HEK293 (cell line): ENCODE results near the gene EIF4EBP2.

Source experiments
- KLF8 ChIP-seq: fragments of 450-650 bp; formaldehyde crosslinking; IDR thresholded peaks from 2 replicates; pipeline ENCODE4 v1.5.1; 2016; ENCODE audit warnings: missing biosample characterization, missing genetic modification characterization
- PRDM1 ChIP-seq: fragments of 450-650 bp; formaldehyde crosslinking; IDR thresholded peaks from 2 replicates; pipeline ENCODE4; 2016; ENCODE audit warnings: missing biosample characterization, missing genetic modification characterization
- SCRT1 ChIP-seq: fragments of 450-650 bp; formaldehyde crosslinking; IDR thresholded peaks from 2 replicates; pipeline ENCODE4 v1.5.1; 2016; ENCODE audit warnings: missing biosample characterization, missing genetic modification characterization, borderline replicate concordance
- SP2 ChIP-seq: fragments of 450-650 bp; formaldehyde crosslinking; IDR thresholded peaks from 2 replicates; pipeline ENCODE4 v1.5.1; 2016; ENCODE audit warnings: missing biosample characterization, missing genetic modification characterization
- ZBTB49 ChIP-seq: fragments of 450-650 bp; formaldehyde crosslinking; IDR thresholded peaks from 2 replicates; pipeline ENCODE4 v1.5.1; 2016; ENCODE audit warnings: missing biosample characterization, missing genetic modification characterization, low read depth
- ZNF18 ChIP-seq: fragments of 450-650 bp; formaldehyde crosslinking; IDR thresholded peaks from 2 replicates; pipeline ENCODE4 v1.5.1; 2016; ENCODE audit warnings: missing biosample characterization, missing genetic modification characterization
- ZNF184 ChIP-seq: fragments of 450-650 bp; IDR thresholded peaks from 2 replicates; pipeline ENCODE4 v1.5.1; 2018; ENCODE audit warnings: missing biosample characterization, mild to moderate bottlenecking, missing genetic modification characterization
- ZNF202 ChIP-seq: fragments of 450-650 bp; formaldehyde crosslinking; IDR thresholded peaks from 2 replicates; pipeline ENCODE4 v1.5.1; 2016; ENCODE audit warnings: missing biosample characterization, missing genetic modification characterization, borderline replicate concordance
- ZNF341 ChIP-seq: fragments of 450-650 bp; formaldehyde crosslinking; IDR thresholded peaks from 2 replicates; pipeline ENCODE4; 2016; ENCODE audit warnings: low read depth, missing biosample characterization, missing genetic modification characterization
- ZNF354C ChIP-seq: fragments of 450-650 bp; formaldehyde crosslinking; IDR thresholded peaks from 2 replicates; pipeline ENCODE4 v1.5.1; 2016; ENCODE audit warnings: missing biosample characterization, missing genetic modification characterization, low read depth, borderline replicate concordance
- ZNF37A ChIP-seq: fragments of 450-650 bp; IDR thresholded peaks from 2 replicates; pipeline ENCODE4 v1.5.1; 2018; ENCODE audit warnings: missing biosample characterization, missing genetic modification characterization
- ZNF433 ChIP-seq: fragments of 450-650 bp; formaldehyde crosslinking; IDR thresholded peaks from 2 replicates; pipeline ENCODE4 v1.5.1; 2016; ENCODE audit warnings: missing biosample characterization, missing genetic modification characterization, low read depth
- ZNF501 ChIP-seq: fragments of 450-650 bp; formaldehyde crosslinking; IDR thresholded peaks from 2 replicates; pipeline ENCODE4 v1.5.1; 2016; ENCODE audit warnings: missing biosample characterization, missing genetic modification characterization
- ZNF521 ChIP-seq: fragments of 450-650 bp; formaldehyde crosslinking; IDR thresholded peaks from 2 replicates; pipeline ENCODE4 v1.5.1; 2017; ENCODE audit warnings: missing biosample characterization, mild to moderate bottlenecking, missing genetic modification characterization
- ZNF530 ChIP-seq: fragments of 450-650 bp; formaldehyde crosslinking; IDR thresholded peaks from 2 replicates; pipeline ENCODE4 v1.5.1; 2016; ENCODE audit warnings: low read depth, missing biosample characterization, missing genetic modification characterization
- ZNF639 ChIP-seq: fragments of 450-650 bp; formaldehyde crosslinking; IDR thresholded peaks from 2 replicates; pipeline ENCODE4 v1.5.1; 2016; ENCODE audit warnings: missing biosample characterization, missing genetic modification characterization
- ZNF704 ChIP-seq: fragments of 450-650 bp; formaldehyde crosslinking; IDR thresholded peaks from 2 replicates; pipeline ENCODE4 v1.5.1; 2016; ENCODE audit warnings: missing biosample characterization, missing genetic modification characterization
- ZNF837 ChIP-seq: fragments of 450-650 bp; formaldehyde crosslinking; IDR thresholded peaks from 2 replicates; pipeline ENCODE4 v1.5.1; 2016; ENCODE audit warnings: missing biosample characterization, missing genetic modification characterization
- ZXDB ChIP-seq: fragments of 450-650 bp; formaldehyde crosslinking; IDR thresholded peaks from 2 replicates; pipeline ENCODE4 v1.5.1; 2016; ENCODE audit warnings: missing biosample characterization, missing genetic modification characterization
- TF ChIP-seq, protein P1 (sequence below): fragments of 450-650 bp; formaldehyde crosslinking; IDR thresholded peaks from 2 replicates; pipeline ENCODE4 v1.5.1; 2016; ENCODE audit warnings: missing biosample characterization, missing genetic modification characterization
- TF ChIP-seq, protein P2 (sequence below): fragments of 450-650 bp; formaldehyde crosslinking; IDR thresholded peaks from 2 replicates; pipeline ENCODE4 v1.5.1; 2016; ENCODE audit warnings: missing biosample characterization, missing genetic modification characterization
- TF ChIP-seq, protein P3 (sequence below): fragments of 450-650 bp; formaldehyde crosslinking; IDR thresholded peaks from 2 replicates; pipeline ENCODE4 v1.5.1; 2016; ENCODE audit warnings: missing biosample characterization, missing genetic modification characterization, borderline replicate concordance

EIF4EBP2 gene

DNA sequence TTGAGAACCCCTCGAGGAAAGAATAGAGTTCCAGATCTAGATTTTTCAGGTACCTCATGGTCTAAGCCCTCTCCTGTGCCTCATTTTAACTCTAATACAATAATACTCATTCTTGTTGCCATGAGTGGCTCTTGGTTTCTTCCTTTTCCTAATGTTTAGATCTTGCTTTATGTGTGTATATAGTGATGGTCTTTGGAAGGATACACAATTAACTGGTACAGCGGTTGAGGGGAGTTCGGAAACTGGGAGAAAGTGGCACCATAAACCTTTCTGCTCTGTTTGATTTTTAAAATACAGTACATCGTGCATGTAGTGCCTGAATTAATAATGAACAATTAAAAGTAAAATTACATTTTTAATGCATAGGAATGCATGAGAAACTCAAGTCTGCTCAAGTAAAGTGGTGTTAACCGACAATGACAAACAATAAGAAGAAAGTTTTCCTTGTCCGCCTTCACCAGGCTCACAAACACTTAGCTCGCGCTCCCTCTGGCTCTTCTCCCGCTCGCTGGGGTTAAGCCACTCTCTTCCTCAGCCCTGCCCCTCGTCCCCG is 386 bp upstream of the EIF4EBP2 start (continued):
- TF ChIP-seq, protein P1, sequence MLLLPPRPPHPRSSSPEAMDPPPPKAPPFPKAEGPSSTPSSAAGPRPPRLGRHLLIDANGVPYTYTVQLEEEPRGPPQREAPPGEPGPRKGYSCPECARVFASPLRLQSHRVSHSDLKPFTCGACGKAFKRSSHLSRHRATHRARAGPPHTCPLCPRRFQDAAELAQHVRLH = no peak
- TF ChIP-seq ZNF530 (tag by site-specific recombination) = no peak
- peak; percentile 95 for TF ChIP-seq PRDM1
- TF ChIP-seq ZNF433 = no peak
- TF ChIP-seq ZNF37A = no peak
- TF ChIP-seq ZNF202 = no peak
- TF ChIP-seq, protein P2, sequence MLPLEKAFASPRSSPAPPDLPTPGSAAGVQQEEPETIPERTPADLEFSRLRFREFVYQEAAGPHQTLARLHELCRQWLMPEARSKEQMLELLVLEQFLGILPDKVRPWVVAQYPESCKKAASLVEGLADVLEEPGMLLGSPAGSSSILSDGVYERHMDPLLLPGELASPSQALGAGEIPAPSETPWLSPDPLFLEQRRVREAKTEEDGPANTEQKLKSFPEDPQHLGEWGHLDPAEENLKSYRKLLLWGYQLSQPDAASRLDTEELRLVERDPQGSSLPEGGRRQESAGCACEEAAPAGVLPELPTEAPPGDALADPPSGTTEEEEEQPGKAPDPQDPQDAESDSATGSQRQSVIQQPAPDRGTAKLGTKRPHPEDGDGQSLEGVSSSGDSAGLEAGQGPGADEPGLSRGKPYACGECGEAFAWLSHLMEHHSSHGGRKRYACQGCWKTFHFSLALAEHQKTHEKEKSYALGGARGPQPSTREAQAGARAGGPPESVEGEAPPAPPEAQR (tag by site-specific recombination) = no peak
- no peak for TF ChIP-seq ZNF18 (tag by site-specific recombination)
- no peak for TF ChIP-seq ZNF184 (tag by site-specific recombination)
- TF ChIP-seq SP2 (tag by site-specific recombination) = no peak
- TF ChIP-seq ZNF354C = no peak
- 0 out of 2 replicates have a peak, but pooled peaks have one; percentile 32 for TF ChIP-seq ZNF639
- TF ChIP-seq ZNF704 (tag by site-specific recombination) = no peak
- TF ChIP-seq ZBTB49 (tag by site-specific recombination) = no peak
- TF ChIP-seq ZNF341 (tag by site-specific recombination) = peak; percentile 63
- TF ChIP-seq KLF8 (tag by site-specific recombination) = no peak; the same call in 1 of the 2 replicates
- 0 out of 2 replicates have a peak, but pooled peaks have one; percentile 20 for TF ChIP-seq ZXDB (tag by site-specific recombination)
- TF ChIP-seq ZNF837 (tag by site-specific recombination) = no peak
- TF ChIP-seq ZNF521 (tag by site-specific recombination) = no peak
- TF ChIP-seq SCRT1 (tag by site-specific recombination) = no peak
- peak; percentile 40; the same call in 1 of the 2 replicates for TF ChIP-seq ZNF501 (tag by site-specific recombination)
- TF ChIP-seq, protein P3, sequence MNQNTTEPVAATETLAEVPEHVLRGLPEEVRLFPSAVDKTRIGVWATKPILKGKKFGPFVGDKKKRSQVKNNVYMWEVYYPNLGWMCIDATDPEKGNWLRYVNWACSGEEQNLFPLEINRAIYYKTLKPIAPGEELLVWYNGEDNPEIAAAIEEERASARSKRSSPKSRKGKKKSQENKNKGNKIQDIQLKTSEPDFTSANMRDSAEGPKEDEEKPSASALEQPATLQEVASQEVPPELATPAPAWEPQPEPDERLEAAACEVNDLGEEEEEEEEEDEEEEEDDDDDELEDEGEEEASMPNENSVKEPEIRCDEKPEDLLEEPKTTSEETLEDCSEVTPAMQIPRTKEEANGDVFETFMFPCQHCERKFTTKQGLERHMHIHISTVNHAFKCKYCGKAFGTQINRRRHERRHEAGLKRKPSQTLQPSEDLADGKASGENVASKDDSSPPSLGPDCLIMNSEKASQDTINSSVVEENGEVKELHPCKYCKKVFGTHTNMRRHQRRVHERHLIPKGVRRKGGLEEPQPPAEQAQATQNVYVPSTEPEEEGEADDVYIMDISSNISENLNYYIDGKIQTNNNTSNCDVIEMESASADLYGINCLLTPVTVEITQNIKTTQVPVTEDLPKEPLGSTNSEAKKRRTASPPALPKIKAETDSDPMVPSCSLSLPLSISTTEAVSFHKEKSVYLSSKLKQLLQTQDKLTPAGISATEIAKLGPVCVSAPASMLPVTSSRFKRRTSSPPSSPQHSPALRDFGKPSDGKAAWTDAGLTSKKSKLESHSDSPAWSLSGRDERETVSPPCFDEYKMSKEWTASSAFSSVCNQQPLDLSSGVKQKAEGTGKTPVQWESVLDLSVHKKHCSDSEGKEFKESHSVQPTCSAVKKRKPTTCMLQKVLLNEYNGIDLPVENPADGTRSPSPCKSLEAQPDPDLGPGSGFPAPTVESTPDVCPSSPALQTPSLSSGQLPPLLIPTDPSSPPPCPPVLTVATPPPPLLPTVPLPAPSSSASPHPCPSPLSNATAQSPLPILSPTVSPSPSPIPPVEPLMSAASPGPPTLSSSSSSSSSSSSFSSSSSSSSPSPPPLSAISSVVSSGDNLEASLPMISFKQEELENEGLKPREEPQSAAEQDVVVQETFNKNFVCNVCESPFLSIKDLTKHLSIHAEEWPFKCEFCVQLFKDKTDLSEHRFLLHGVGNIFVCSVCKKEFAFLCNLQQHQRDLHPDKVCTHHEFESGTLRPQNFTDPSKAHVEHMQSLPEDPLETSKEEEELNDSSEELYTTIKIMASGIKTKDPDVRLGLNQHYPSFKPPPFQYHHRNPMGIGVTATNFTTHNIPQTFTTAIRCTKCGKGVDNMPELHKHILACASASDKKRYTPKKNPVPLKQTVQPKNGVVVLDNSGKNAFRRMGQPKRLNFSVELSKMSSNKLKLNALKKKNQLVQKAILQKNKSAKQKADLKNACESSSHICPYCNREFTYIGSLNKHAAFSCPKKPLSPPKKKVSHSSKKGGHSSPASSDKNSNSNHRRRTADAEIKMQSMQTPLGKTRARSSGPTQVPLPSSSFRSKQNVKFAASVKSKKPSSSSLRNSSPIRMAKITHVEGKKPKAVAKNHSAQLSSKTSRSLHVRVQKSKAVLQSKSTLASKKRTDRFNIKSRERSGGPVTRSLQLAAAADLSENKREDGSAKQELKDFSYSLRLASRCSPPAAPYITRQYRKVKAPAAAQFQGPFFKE (tag by site-specific recombination) = no peak
